ENCODE results near the gene SLC10A4. TPM values are rescaled to one million over a fixed set of nuclear protein-coding genes. Genes with fewer than 3 reads are reported as not detected.

Gene SLC10A4
- total RNA-seq, 4 donors from 2014 or later = not detected

DNA sequence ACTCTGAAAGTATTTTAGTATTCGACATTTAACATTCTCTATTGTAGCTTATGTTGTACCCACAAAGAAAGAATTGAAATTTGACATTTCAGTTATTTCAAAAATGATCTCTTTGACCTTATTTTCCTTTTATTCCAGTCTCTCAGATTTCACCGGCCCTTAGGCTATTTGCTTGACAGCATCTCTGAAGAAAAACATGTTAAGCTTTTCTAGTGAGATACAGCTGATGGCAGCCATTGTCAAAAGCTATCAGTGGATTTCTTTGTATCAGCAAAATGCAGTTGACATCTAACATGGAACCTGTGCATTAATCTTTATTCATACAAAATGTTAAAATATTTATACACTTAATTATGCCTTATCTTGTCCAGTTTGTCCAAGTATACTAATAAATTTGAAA lies 23.6 kb downstream of the SLC10A4 start:
- Histone ChIP-seq H3K9me3 (no peaks in the 10 kb centered on the region), H3K27ac (no peak overlapping the region), H3K36me3 (peaks cover 0 to 76% (median 5%) of the 10 kb centered on the region in 3 donors), H3K4me3 (no peak overlapping the region), H3K4me1 (no peaks in the 10 kb centered on the region), H3K27me3 (no peaks in the 10 kb centered on the region)
- TF ChIP-seq, protein P1, sequence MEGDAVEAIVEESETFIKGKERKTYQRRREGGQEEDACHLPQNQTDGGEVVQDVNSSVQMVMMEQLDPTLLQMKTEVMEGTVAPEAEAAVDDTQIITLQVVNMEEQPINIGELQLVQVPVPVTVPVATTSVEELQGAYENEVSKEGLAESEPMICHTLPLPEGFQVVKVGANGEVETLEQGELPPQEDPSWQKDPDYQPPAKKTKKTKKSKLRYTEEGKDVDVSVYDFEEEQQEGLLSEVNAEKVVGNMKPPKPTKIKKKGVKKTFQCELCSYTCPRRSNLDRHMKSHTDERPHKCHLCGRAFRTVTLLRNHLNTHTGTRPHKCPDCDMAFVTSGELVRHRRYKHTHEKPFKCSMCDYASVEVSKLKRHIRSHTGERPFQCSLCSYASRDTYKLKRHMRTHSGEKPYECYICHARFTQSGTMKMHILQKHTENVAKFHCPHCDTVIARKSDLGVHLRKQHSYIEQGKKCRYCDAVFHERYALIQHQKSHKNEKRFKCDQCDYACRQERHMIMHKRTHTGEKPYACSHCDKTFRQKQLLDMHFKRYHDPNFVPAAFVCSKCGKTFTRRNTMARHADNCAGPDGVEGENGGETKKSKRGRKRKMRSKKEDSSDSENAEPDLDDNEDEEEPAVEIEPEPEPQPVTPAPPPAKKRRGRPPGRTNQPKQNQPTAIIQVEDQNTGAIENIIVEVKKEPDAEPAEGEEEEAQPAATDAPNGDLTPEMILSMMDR (IDR thresholded peaks at IDR 0.05) = no peak
- TF ChIP-seq POLR2A (IDR thresholded peaks at IDR 0.05) = no peak
- no peak for DNase-seq

DNA sequence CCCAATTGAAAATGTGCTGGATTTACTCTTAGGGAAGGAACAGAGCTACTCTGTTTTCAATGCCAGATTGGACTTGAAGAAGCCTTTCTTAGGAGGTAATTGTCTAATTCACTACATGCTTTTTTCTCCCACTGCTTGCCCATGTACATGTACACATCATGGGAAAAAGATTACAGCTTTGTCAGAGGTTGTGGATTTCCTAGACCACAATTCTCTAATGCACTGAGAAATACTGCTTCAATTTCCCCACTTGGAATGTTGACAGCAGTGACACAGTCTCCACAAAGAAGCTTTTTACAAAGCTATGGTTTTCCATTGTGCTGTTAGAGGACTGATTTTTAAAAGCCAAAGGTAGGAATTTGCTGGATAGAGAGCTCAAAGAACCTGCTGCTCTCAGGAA lies 26.4 kb downstream of the SLC10A4 start:
- no peak for DNase-seq
- no peak overlapping the region for H3K27ac ChIP-seq
- H3K9me3 ChIP-seq = no peaks in the 10 kb centered on the region
- TF ChIP-seq, protein P1 (IDR thresholded peaks at IDR 0.05) = no peak
- no peak for TF ChIP-seq POLR2A (IDR thresholded peaks at IDR 0.05)
- no peak overlapping the region for H3K4me3 ChIP-seq
- no peaks in the 10 kb centered on the region for H3K27me3 ChIP-seq
- no peaks in the 10 kb centered on the region for H3K4me1 ChIP-seq
- peaks cover 0 to 90% (median 5%) of the 10 kb centered on the region in 3 donors for H3K36me3 ChIP-seq

DNA sequence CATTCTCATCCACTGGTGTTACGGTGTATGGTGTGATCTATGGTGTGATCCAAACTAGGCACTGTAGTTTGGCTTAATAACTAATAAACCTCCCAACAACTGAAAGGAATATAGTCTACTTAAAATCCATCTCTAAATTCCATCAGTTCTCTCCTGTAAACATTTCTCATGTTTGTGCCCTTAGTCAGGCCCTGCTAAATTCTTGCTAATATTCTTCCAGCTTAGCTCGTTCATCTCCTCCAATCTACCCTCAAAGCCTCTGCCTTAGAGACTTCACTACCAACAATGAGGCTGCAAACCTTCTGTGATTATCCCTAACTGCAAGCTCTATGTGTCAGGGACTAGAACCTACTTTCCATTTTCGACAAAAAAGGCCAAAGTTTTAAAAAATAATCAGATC lies 35.0 kb downstream of the SLC10A4 start:
- TF ChIP-seq POLR2A (IDR thresholded peaks at IDR 0.05) = no peak
- TF ChIP-seq, protein P1 (IDR thresholded peaks at IDR 0.05) = no peak
- Histone ChIP-seq H3K36me3 (peaks cover 0 to 98% (median 0%) of the 10 kb centered on the region in 3 donors), H3K27ac (no peak overlapping the region)

DNA sequence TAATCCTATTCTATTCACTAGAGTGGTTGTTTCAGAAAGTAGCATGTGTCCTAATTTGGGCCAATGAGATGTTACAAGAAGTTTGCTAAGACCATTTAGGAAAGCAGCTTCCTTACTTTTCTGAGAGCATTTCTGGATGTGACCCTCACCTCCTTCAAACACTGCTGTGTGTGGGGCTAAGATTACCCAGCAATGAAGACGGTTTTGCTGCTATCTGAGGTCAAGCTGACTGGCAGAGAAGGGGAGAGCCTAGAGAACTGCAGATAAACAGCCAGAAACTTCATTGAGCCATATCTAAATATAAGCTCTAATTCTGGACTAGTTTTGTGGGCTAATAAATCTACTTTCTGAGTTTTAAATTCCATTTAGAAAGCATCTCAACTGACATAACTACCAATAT lies 43.3 kb downstream of the SLC10A4 start:
- Histone ChIP-seq H3K27me3 (no peaks in the 10 kb centered on the region), H3K27ac (no peak overlapping the region), H3K36me3 (peaks cover 0 to 96% (median 0%) of the 10 kb centered on the region in 3 donors), H3K9me3 (no peaks in the 10 kb centered on the region), H3K4me1 (no peaks in the 10 kb centered on the region), H3K4me3 (no peak overlapping the region)
- DNase-seq = no peak
- TF ChIP-seq, protein P1 (IDR thresholded peaks at IDR 0.05) = no peak

More for the DNA sequence above, 35.0 kb downstream of the SLC10A4 start:
- H3K9me3 ChIP-seq = no peaks in the 10 kb centered on the region
- H3K4me3 ChIP-seq = no peak overlapping the region
- no peaks in the 10 kb centered on the region for H3K4me1 ChIP-seq
- DNase-seq = no peak
- H3K27me3 ChIP-seq = no peaks in the 10 kb centered on the region

DNA sequence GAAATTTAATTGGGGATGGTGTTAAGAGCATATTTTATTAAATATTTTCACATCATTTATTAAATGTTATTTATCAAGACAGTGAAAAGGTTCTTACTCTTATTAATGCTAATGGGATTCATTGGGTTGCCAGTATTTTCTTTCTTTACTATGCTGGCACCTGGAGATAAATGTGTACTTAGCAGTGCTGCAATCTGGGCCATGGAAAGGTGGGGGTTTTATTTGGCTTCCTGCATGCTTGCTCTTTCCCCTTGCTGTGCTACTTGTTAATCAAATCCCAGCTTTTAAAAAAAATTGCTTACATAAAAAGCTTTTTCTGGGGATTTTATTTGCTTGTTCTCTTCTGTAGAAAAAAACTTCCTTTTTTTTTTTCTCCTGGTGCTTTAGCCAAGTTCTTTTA lies 55.2 kb downstream of the SLC10A4 start:
- TF ChIP-seq POLR2A (IDR thresholded peaks at IDR 0.05) = no peak
- TF ChIP-seq, protein P1 (IDR thresholded peaks at IDR 0.05) = no peak
- Histone ChIP-seq H3K9me3 (no peaks in the 10 kb centered on the region), H3K36me3 (peaks cover 0 to 96% (median 0%) of the 10 kb centered on the region in 3 donors), H3K4me3 (no peak overlapping the region), H3K27ac (no peak overlapping the region), H3K4me1 (no peaks in the 10 kb centered on the region), H3K27me3 (no peaks in the 10 kb centered on the region)
- no peak for DNase-seq

Other genes starting within 250 kb of the SLC10A4 start
- gene TEC, start 213.5 kb upstream of the SLC10A4 start, total RNA-seq = 10 to 100 TPM in 2 of 4 donors, 1 to 10 TPM in 2; 5.3 to 13.0 (median 10.2) TPM
- gene SLAIN2, start 141.8 kb upstream of the SLC10A4 start, total RNA-seq = 10 to 100 TPM; 19.1 to 40.9 (median 22.4) TPM
- not detected for gene ZAR1, start 6.9 kb downstream of the SLC10A4 start, total RNA-seq